BLaER1 (cell line): ENCODE measurements around the gene ZFP36L1.
A peak's percentile ranks its signal among the peaks of the same experiment; 100 is the strongest.

Experiments
- H3K27ac ChIP-seq: shearing (Covaris generic); formaldehyde crosslinking; 2 replicates; pipeline ENCODE4 v1.8.1; 2022
- H3K27me3 ChIP-seq: shearing (Covaris generic); formaldehyde crosslinking; 2 replicates; pipeline ENCODE4 v1.8.1; 2022
- H3K36me3 ChIP-seq: shearing (Covaris generic); formaldehyde crosslinking; 2 replicates; pipeline ENCODE4 v1.8.1; 2022
- H3K4me1 ChIP-seq: shearing (Covaris generic); formaldehyde crosslinking; 2 replicates; pipeline ENCODE4 v1.8.1; 2022
- H3K4me2 ChIP-seq: shearing (Covaris generic); formaldehyde crosslinking; 2 replicates; pipeline ENCODE4 v1.8.1; 2022
- H3K4me3 ChIP-seq: shearing (Covaris generic); formaldehyde crosslinking; 2 replicates; pipeline ENCODE4 v1.8.1; 2022
- H3K9ac ChIP-seq: shearing (Covaris generic); formaldehyde crosslinking; 2 replicates; pipeline ENCODE4 v1.8.1; 2022
- H3K9me3 ChIP-seq: shearing (Covaris generic); formaldehyde crosslinking; 2 replicates; pipeline ENCODE4 v1.8.1; 2022
- H4K20me1 ChIP-seq: shearing (Covaris generic); formaldehyde crosslinking; 2 replicates; pipeline ENCODE4 v1.8.1; 2022
- Cebpa-rat ChIP-seq: shearing (Covaris generic); IDR thresholded peaks from 2 replicates; pipeline ENCODE4 v1.8.1; 2022

ZFP36L1 gene

GRCh38 chr14:68824207-68824516 lies 31.3 kb upstream of the ZFP36L1 start:
- Histone ChIP-seq H3K4me2 (no peak overlapping the region), H4K20me1 (no peaks in the 10 kb centered on the region), H3K27me3 (no peaks in the 10 kb centered on the region), H3K27ac (no peak overlapping the region), H3K9ac (no peak overlapping the region), H3K36me3 (no peaks in the 10 kb centered on the region), H3K4me3 (no peak overlapping the region), H3K4me1 (peaks cover 38% of the 10 kb centered on the region), H3K9me3 (no peaks in the 10 kb centered on the region)
- no peak for TF ChIP-seq Cebpa-rat

GRCh38 chr14:68823434-68824206 lies 30.8 kb upstream of the ZFP36L1 start:
- no peak overlapping the region for H3K4me3 ChIP-seq
- H3K4me1 ChIP-seq = peaks cover 44% of the 10 kb centered on the region
- no peaks in the 10 kb centered on the region for H3K27me3 ChIP-seq
- H3K36me3 ChIP-seq = no peaks in the 10 kb centered on the region
- H3K9ac ChIP-seq = no peak overlapping the region
- no peak overlapping the region for H3K4me2 ChIP-seq
- TF ChIP-seq Cebpa-rat = no peak
- no peaks in the 10 kb centered on the region for H3K9me3 ChIP-seq
- no peaks in the 10 kb centered on the region for H4K20me1 ChIP-seq
- H3K27ac ChIP-seq = no peak overlapping the region

GRCh38 chr14:68822926-68823325 lies 30.1 kb upstream of the ZFP36L1 start:
- Histone ChIP-seq H3K9ac (no peak overlapping the region), H3K4me3 (no peak overlapping the region), H3K27ac (no peak overlapping the region), H3K36me3 (no peaks in the 10 kb centered on the region), H3K4me1 (peaks cover 49% of the 10 kb centered on the region), H3K4me2 (no peak overlapping the region), H3K27me3 (no peaks in the 10 kb centered on the region), H3K9me3 (no peaks in the 10 kb centered on the region), H4K20me1 (no peaks in the 10 kb centered on the region)
- no peak for TF ChIP-seq Cebpa-rat

- no peak overlapping the region for H3K27ac ChIP-seq
- no peak overlapping the region for H3K4me3 ChIP-seq
- no peak overlapping the region for H3K9ac ChIP-seq
- no peaks in the 10 kb centered on the region for H4K20me1 ChIP-seq
- no peaks in the 10 kb centered on the region for H3K9me3 ChIP-seq
- no peaks in the 10 kb centered on the region for H3K27me3 ChIP-seq
- H3K4me2 ChIP-seq = 0 out of 2 replicates have a peak overlapping the region, but pooled peaks have one; percentile 6
- no peak for TF ChIP-seq Cebpa-rat
- peaks cover 56% of the 10 kb centered on the region for H3K4me1 ChIP-seq
- no peaks in the 10 kb centered on the region for H3K36me3 ChIP-seq
Observed at GRCh38 chr14:68822132-68822651, 29.3 kb upstream of the ZFP36L1 start.

GRCh38 chr14:68820999-68821683 lies 28.3 kb upstream of the ZFP36L1 start:
- H3K4me3 ChIP-seq = no peak overlapping the region
- no peaks in the 10 kb centered on the region for H3K36me3 ChIP-seq
- H3K27me3 ChIP-seq = no peaks in the 10 kb centered on the region
- no peaks in the 10 kb centered on the region for H4K20me1 ChIP-seq
- H3K27ac ChIP-seq = peak overlapping the region; percentile 74
- H3K4me1 ChIP-seq = peaks cover 62% of the 10 kb centered on the region
- no peak for TF ChIP-seq Cebpa-rat
- H3K4me2 ChIP-seq = peak overlapping the region; percentile 80
- H3K9me3 ChIP-seq = no peaks in the 10 kb centered on the region
- H3K9ac ChIP-seq = no peak overlapping the region

GRCh38 chr14:68820536-68820935 lies 27.7 kb upstream of the ZFP36L1 start:
- no peak for TF ChIP-seq Cebpa-rat
- Histone ChIP-seq H3K27me3 (no peaks in the 10 kb centered on the region), H3K4me3 (no peak overlapping the region), H3K9me3 (no peaks in the 10 kb centered on the region), H3K27ac (peak overlapping the region; percentile 74), H4K20me1 (no peaks in the 10 kb centered on the region), H3K4me1 (peaks cover 68% of the 10 kb centered on the region), H3K4me2 (peak overlapping the region; percentile 80), H3K36me3 (no peaks in the 10 kb centered on the region), H3K9ac (no peak overlapping the region)

- Histone ChIP-seq H3K9me3 (no peaks in the 10 kb centered on the region), H3K4me2 (peak overlapping the region; percentile 80), H3K4me1 (peaks cover 73% of the 10 kb centered on the region), H3K27ac (peak overlapping the region; percentile 74; the same call in 1 of the 2 replicates), H3K9ac (no peak overlapping the region; the same call in 1 of the 2 replicates), H3K4me3 (no peak overlapping the region), H3K36me3 (no peaks in the 10 kb centered on the region), H4K20me1 (no peaks in the 10 kb centered on the region), H3K27me3 (no peaks in the 10 kb centered on the region)
- no peak for TF ChIP-seq Cebpa-rat
Observed at GRCh38 chr14:68820119-68820518, 27.3 kb upstream of the ZFP36L1 start.

GRCh38 chr14:68819260-68819691 lies 26.4 kb upstream of the ZFP36L1 start:
- H3K4me2 ChIP-seq = peak overlapping the region; percentile 80
- H3K27ac ChIP-seq = peak overlapping the region; percentile 74
- no peak overlapping the region for H3K4me3 ChIP-seq
- no peak for TF ChIP-seq Cebpa-rat
- peaks cover 79% of the 10 kb centered on the region for H3K4me1 ChIP-seq
- no peaks in the 10 kb centered on the region for H4K20me1 ChIP-seq
- H3K9me3 ChIP-seq = no peaks in the 10 kb centered on the region
- no peaks in the 10 kb centered on the region for H3K27me3 ChIP-seq
- H3K9ac ChIP-seq = peak overlapping the region; percentile 26; the same call in 1 of the 2 replicates
- H3K36me3 ChIP-seq = no peaks in the 10 kb centered on the region

- Histone ChIP-seq H3K27ac (peak overlapping the region; percentile 99), H3K27me3 (no peaks in the 10 kb centered on the region), H3K4me1 (peaks cover 92% of the 10 kb centered on the region), H4K20me1 (no peaks in the 10 kb centered on the region), H3K4me2 (peak overlapping the region; percentile 83), H3K9ac (peak overlapping the region; percentile 23; the same call in 1 of the 2 replicates), H3K9me3 (no peaks in the 10 kb centered on the region), H3K4me3 (no peak overlapping the region), H3K36me3 (no peaks in the 10 kb centered on the region)
- TF ChIP-seq Cebpa-rat = no peak
Observed at GRCh38 chr14:68817506-68818212, 24.8 kb upstream of the ZFP36L1 start.
